IMR-90 (cell line): ENCODE measurements around the gene LYZL2.
"Not testable (repeated sequence)": the region's sequence is repeated elsewhere in the genome, so short reads cannot be mapped to it uniquely, and the experiment has no call there.

Experiments used
- SMC3 ChIP-seq: fragments of 150-350 bp; IDR thresholded peaks from 2 replicates; pipeline ENCODE4 v1.6.1; 2016; ENCODE audit warnings: low read depth, mild to moderate bottlenecking, antibody characterized with exemption, low read length, moderate library complexity
- TF ChIP-seq, protein P1 (sequence below): conservative IDR thresholded peaks from 2 replicates; pipeline ENCODE4 v1.5.1; 2012; ENCODE audit warnings: mild to moderate bottlenecking, low read depth, low read length, improper control_type of control experiment

DNA sequence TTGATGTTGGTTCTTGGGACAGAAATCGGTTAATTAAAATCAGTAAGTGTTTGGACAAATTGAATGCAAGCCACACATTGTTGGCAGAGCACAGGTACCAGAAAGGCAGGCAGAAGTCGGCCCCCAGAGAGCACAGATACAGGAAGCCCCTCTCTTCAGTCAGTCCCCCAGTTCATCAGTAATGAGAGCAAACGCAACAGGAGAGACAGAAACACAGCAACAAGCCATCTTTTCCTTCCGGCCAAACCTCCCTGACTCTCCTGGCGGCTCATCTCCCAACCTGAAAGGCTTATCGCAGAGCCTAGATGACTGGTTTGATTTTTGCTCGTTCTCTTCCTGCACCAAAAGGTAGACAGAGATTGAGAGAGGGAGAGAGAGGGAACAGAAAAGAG is 32.1 kb downstream of the LYZL2 start:
- TF ChIP-seq, protein P1, sequence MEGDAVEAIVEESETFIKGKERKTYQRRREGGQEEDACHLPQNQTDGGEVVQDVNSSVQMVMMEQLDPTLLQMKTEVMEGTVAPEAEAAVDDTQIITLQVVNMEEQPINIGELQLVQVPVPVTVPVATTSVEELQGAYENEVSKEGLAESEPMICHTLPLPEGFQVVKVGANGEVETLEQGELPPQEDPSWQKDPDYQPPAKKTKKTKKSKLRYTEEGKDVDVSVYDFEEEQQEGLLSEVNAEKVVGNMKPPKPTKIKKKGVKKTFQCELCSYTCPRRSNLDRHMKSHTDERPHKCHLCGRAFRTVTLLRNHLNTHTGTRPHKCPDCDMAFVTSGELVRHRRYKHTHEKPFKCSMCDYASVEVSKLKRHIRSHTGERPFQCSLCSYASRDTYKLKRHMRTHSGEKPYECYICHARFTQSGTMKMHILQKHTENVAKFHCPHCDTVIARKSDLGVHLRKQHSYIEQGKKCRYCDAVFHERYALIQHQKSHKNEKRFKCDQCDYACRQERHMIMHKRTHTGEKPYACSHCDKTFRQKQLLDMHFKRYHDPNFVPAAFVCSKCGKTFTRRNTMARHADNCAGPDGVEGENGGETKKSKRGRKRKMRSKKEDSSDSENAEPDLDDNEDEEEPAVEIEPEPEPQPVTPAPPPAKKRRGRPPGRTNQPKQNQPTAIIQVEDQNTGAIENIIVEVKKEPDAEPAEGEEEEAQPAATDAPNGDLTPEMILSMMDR: not testable (repeated sequence)
- TF ChIP-seq SMC3: not testable (repeated sequence)
